HCT116 (cell line): ENCODE data around the gene USP10. TPM values are rescaled to one million over a fixed set of nuclear protein-coding genes. Genes with fewer than 3 reads are reported as not detected.

ENCODE experiments used
- ATAC-seq: fragments of 200-7000 bp; cut with Tn5 transposase; 2 replicates; pipeline ENCODE4 v1.9.1; 2020; ENCODE audit warnings: mild to moderate bottlenecking, moderate library complexity
- BruUV-seq: library from RNA; stranded (reverse); fragments of 400-500 nt; replicated peaks from 2 replicates; lab custom pipeline; 2021; lab: Mats Ljungman, UMichigan
- CTCF ChIA-PET: fragments of 300-600 bp; sonication (Branson Sonifier 250); formaldehyde crosslinking; loops from one replicate; lab custom pipeline; 2021; ENCODE audit warnings: antibody characterized with exemption; lab: Charles Lee
- POLR2A ChIA-PET: fragments of 300-600, 350-600 bp; sonication (Branson Sonifier 250); formaldehyde crosslinking; loops from one replicate; lab custom pipeline; 2021; ENCODE audit warnings: antibody characterized with exemption; lab: Charles Lee
- RAD21 ChIA-PET, 2 experiments: fragments of 300-600 bp; sonication (Branson Sonifier 250); formaldehyde crosslinking; loops; one replicate each; lab custom pipeline; 2023; ENCODE audit warnings: low total read pairs in 2 of 2; ENCODE audit not compliant: uncharacterized antibody in 2 of 2, unreplicated experiment in 2 of 2, low non-redundant PET in 1 of 2; lab: Charles Lee
- DNase-seq: peaks from one replicate; pipeline ENCODE4 v3.0.0-alpha.2; 2010; ENCODE audit warnings: low read depth, low spot score
- H2AFZ ChIP-seq: fragments of 200-600 bp; shearing (Covaris generic), sonication (generic); 2 replicates; pipeline ENCODE4 v1.6.1; 2017; ENCODE audit warnings: low read depth, mixed run types, mixed read lengths, antibody characterized with exemption, low read length; ENCODE audit not compliant: poor library complexity, severe bottlenecking
- H3K27ac ChIP-seq: 2 replicates; pipeline ENCODE4 v1.5.1; 2012; ENCODE audit warnings: low read depth, low read length
- H3K27me3 ChIP-seq: fragments of 200-600 bp; sonication (generic); 2 replicates; pipeline ENCODE4 v1.6.1; 2016; ENCODE audit warnings: mixed run types, low read length, mixed read lengths; ENCODE audit not compliant: insufficient read depth
- H3K36me3 ChIP-seq, 2 experiments: fragments of 200-500 bp in 1 of 2; fragments of 200-600 bp in 1 of 2; sonication (Bioruptor generic) in 1 of 2; sonication (generic) in 1 of 2; 2 replicates each; pipeline versions ENCODE4 v1.5.1 to v1.6.1; 2014 to 2016; ENCODE audit warnings: low read length in 2 of 2, inconsistent platforms in 1 of 2, mixed read lengths in 1 of 2, mixed run types in 1 of 2; ENCODE audit not compliant: insufficient read depth in 2 of 2, control insufficient read depth in 1 of 2
- H3K4me1 ChIP-seq, 2 experiments: fragments of 200-600 bp in 1 of 2; sonication (generic) in 1 of 2; 2 replicates each; pipeline versions ENCODE4 v1.5.1 to v1.6.1; 2012 to 2017; ENCODE audit warnings: low read length in 2 of 2, inconsistent platforms in 1 of 2, mild to moderate bottlenecking in 1 of 2, mixed read lengths in 1 of 2, mixed run types in 1 of 2, moderate library complexity in 1 of 2; ENCODE audit not compliant: insufficient read depth in 2 of 2, control insufficient read depth in 1 of 2
- H3K4me2 ChIP-seq: fragments of 200-600 bp; sonication (generic); 2 replicates; pipeline ENCODE4 v1.6.1; 2017; ENCODE audit warnings: mixed run types, low read length, mixed read lengths
- H3K4me3 ChIP-seq, 2 experiments: fragments of 200-600 bp in 1 of 2; sonication (generic) in 1 of 2; replicated peaks in 1 of 2; 2 replicates each; pipeline ENCODE4 v1.5.1; 2011 to 2016; ENCODE audit warnings: low read length in 2 of 2, control low read depth in 1 of 2, low read depth in 1 of 2, mild to moderate bottlenecking in 1 of 2, mixed read lengths in 1 of 2, mixed run types in 1 of 2
- H3K79me2 ChIP-seq: fragments of 200-600 bp; sonication (generic); 2 replicates; pipeline ENCODE4 v1.6.1; 2017; ENCODE audit warnings: mild to moderate bottlenecking, mixed run types, low read length, moderate library complexity, mixed read lengths; ENCODE audit not compliant: insufficient read depth
- H3K9ac ChIP-seq: fragments of 200-600 bp; sonication (generic); 2 replicates; pipeline ENCODE4 v1.6.1; 2016; ENCODE audit warnings: low read length, mixed read lengths
- H3K9me2 ChIP-seq: fragments of 200-600 bp; sonication (generic), shearing (Covaris generic); 2 replicates; pipeline ENCODE4 v1.6.1; 2017; ENCODE audit warnings: mixed run types, mild to moderate bottlenecking, moderate library complexity; ENCODE audit not compliant: insufficient read depth
- H3K9me3 ChIP-seq, 2 experiments: fragments of 200-500 bp in 1 of 2; fragments of 200-600 bp in 1 of 2; sonication (Bioruptor generic) in 1 of 2; sonication (generic) in 1 of 2; 2 replicates each; pipeline ENCODE4 v1.6.1; 2014 to 2017; ENCODE audit warnings: low read length in 2 of 2, mixed read lengths in 2 of 2, inconsistent platforms in 1 of 2, low read depth in 1 of 2, mild to moderate bottlenecking in 1 of 2, mixed run types in 1 of 2, moderate library complexity in 1 of 2; ENCODE audit not compliant: control insufficient read depth in 1 of 2, insufficient read depth in 1 of 2
- H4K20me1 ChIP-seq: fragments of 200-600 bp; sonication (generic), shearing (Covaris generic); 2 replicates; pipeline ENCODE4 v1.6.1; 2017; ENCODE audit warnings: mixed run types, mild to moderate bottlenecking, moderate library complexity; ENCODE audit not compliant: insufficient read depth
- CBX3 ChIP-seq: IDR thresholded peaks from 2 replicates; pipeline ENCODE4 v1.6.1; 2012; ENCODE audit warnings: low read depth
- ELF1 ChIP-seq: IDR thresholded peaks from 2 replicates; pipeline ENCODE4 v1.6.1; 2012; ENCODE audit warnings: low read depth, borderline replicate concordance
- JUND ChIP-seq: IDR thresholded peaks from 2 replicates; pipeline ENCODE4 v1.6.1; 2012
- intact Hi-C: fragments of 100-400 bp; cut with micrococcal nuclease; formaldehyde crosslinking; loops from 2 replicates; pipeline ENCODE4 v1.10.0; 2022
- total RNA-seq: library from RNA; stranded (reverse); gene quantifications from one replicate; pipeline ENCODE4 v1.2.1, GENCODE V29; 2021; ENCODE audit not compliant: unreplicated experiment
- TF ChIP-seq, protein P1 (sequence below): IDR thresholded peaks from 2 replicates; pipeline ENCODE4 v1.6.1; 2012; ENCODE audit warnings: low read depth

USP10 gene
- total RNA-seq, 1 experiment from 2014 or later, result 175 TPM

GRCh38 chr16:84813141-84813934, 113.5 kb downstream of the USP10 start (continued):
- TF ChIP-seq CBX3, result no peak
- TF ChIP-seq, all 23 proteins: peak for 0

- H3K9me2 ChIP-seq, result no peaks in the 10 kb centered on the region
Measured at GRCh38 chr16:84815462-84815861, 115.7 kb downstream of the USP10 start.

More at GRCh38 chr16:84815462-84815861, 115.7 kb downstream of the USP10 start:
- Histone ChIP-seq H3K4me2 (no peak overlapping the region), H3K9ac (no peak overlapping the region), H3K79me2 (no peaks in the 10 kb centered on the region), H3K4me3 (no peak overlapping the region)
- DNase-seq, result no peak
- TF ChIP-seq JUND, result no peak
- TF ChIP-seq, protein P1, sequence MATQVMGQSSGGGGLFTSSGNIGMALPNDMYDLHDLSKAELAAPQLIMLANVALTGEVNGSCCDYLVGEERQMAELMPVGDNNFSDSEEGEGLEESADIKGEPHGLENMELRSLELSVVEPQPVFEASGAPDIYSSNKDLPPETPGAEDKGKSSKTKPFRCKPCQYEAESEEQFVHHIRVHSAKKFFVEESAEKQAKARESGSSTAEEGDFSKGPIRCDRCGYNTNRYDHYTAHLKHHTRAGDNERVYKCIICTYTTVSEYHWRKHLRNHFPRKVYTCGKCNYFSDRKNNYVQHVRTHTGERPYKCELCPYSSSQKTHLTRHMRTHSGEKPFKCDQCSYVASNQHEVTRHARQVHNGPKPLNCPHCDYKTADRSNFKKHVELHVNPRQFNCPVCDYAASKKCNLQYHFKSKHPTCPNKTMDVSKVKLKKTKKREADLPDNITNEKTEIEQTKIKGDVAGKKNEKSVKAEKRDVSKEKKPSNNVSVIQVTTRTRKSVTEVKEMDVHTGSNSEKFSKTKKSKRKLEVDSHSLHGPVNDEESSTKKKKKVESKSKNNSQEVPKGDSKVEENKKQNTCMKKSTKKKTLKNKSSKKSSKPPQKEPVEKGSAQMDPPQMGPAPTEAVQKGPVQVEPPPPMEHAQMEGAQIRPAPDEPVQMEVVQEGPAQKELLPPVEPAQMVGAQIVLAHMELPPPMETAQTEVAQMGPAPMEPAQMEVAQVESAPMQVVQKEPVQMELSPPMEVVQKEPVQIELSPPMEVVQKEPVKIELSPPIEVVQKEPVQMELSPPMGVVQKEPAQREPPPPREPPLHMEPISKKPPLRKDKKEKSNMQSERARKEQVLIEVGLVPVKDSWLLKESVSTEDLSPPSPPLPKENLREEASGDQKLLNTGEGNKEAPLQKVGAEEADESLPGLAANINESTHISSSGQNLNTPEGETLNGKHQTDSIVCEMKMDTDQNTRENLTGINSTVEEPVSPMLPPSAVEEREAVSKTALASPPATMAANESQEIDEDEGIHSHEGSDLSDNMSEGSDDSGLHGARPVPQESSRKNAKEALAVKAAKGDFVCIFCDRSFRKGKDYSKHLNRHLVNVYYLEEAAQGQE, result no peak
- TF ChIP-seq ELF1, result no peak
- TF ChIP-seq, all 23 proteins: peak for 0
- Histone ChIP-seq H4K20me1 (no peaks in the 10 kb centered on the region), H3K27ac (no peak overlapping the region), H3K4me1 (peaks cover 6 to 12% of the 10 kb centered on the region in 2 experiments), H3K9me3 (peaks cover 0 to 6% of the 10 kb centered on the region in 2 experiments; a peak in 1 of 4 replicates), H2AFZ (no peak overlapping the region), H3K27me3 (0 out of 2 replicates have a peak, but pooled peaks cover 5% of the 10 kb centered on the region), H3K36me3 (no peaks in the 10 kb centered on the region)
- BruUV-seq, result no TSS peak
- no peak for ATAC-seq
- ChIA-PET RAD21 (no interaction called here), CTCF (no interaction called here), POLR2A (no interaction called here)
- intact Hi-C loops, result no loop called here
